ENCODE data around the gene SLC16A11. TPM values are rescaled to one million over a fixed set of nuclear protein-coding genes. Genes with fewer than 3 reads are reported as not detected.
A peak's percentile ranks its signal among the peaks of the same experiment; 100 is the strongest.

The SLC16A11 gene
- total RNA-seq, 4 donors from 2014 or later = 0.31 to 0.78 TPM; not detected in 2

- no peak for DNase-seq
- in situ Hi-C loops (cut with MboI; ENCODE audit: low sequenced_read_pairs in 4 of 4) = loop anchor here (5.0 to 25.0 kb wide), 3 partner anchors 93 to 368 kb away; partner anchors contain the start of genes C17orf100 (in 3 of the 4), MED31 (in 3 of the 4), KIAA0753 (in 1 of the 4) and TXNDC17 (in 1 of the 4)
- TF ChIP-seq CTCF (IDR thresholded peaks at IDR 0.05 in 4 of 5, conservative IDR thresholded peaks at IDR 0.05 in 1 of 5) (no peak), POLR2A (IDR thresholded peaks at IDR 0.05) (no peak)
- H3K4me3 ChIP-seq = no peak overlapping the region
- H3K27ac ChIP-seq = no peak overlapping the region
- no peak for ATAC-seq
- H3K9me3 ChIP-seq = no peaks in the 10 kb centered on the region
- H3K4me1 ChIP-seq = peaks cover 6% of the 10 kb centered on the region in 2 donors
- intact Hi-C loops (cut with DNase I; ENCODE audit: low total_unique reads) = loop anchor here (5.0 kb wide), 1 partner anchor 338 kb away; no protein-coding TSS in a partner anchor
- no peaks in the 10 kb centered on the region for H3K27me3 ChIP-seq
- H3K36me3 ChIP-seq = peaks cover 0 to 25% of the 10 kb centered on the region in 2 donors
These were observed 38.2 kb downstream of the SLC16A11 start for GRCh38 chr17:7005716-7006115.

- intact Hi-C loops (cut with DNase I; ENCODE audit: low total_unique reads) (loop anchor here (1.0 to 5.0 kb wide), 2 partner anchors 90 to 337 kb away; no protein-coding TSS in a partner anchor), in situ Hi-C loops (cut with MboI; ENCODE audit: low sequenced_read_pairs in 4 of 4) (loop anchor here (5.0 to 25.0 kb wide), 3 partner anchors 92 to 367 kb away; partner anchors contain the start of genes C17orf100 (in 3 of the 4), MED31 (in 3 of the 4), KIAA0753 (in 1 of the 4) and TXNDC17 (in 1 of the 4))
- H3K4me3 ChIP-seq = no peak overlapping the region
- no peaks in the 10 kb centered on the region for H3K27me3 ChIP-seq
- no peaks in the 10 kb centered on the region for H3K9me3 ChIP-seq
- H3K36me3 ChIP-seq = peaks cover 0 to 32% of the 10 kb centered on the region in 2 donors
- peak; percentile 39 to 80 for ATAC-seq
- H3K4me1 ChIP-seq = no peaks in the 10 kb centered on the region
- TF ChIP-seq CTCF (IDR thresholded peaks at IDR 0.05 in 4 of 5, conservative IDR thresholded peaks at IDR 0.05 in 1 of 5) (peak; percentile 42 to 74 (median 65)), POLR2A (IDR thresholded peaks at IDR 0.05) (no peak)
- no peak overlapping the region for H3K27ac ChIP-seq
- DNase-seq = no peak
These were observed 39.3 kb downstream of the SLC16A11 start for GRCh38 chr17:7004398-7005253.

- Histone ChIP-seq H3K4me3 (no peak overlapping the region), H3K27ac (no peak overlapping the region), H3K36me3 (peaks cover 0 to 33% of the 10 kb centered on the region in 2 donors), H3K9me3 (no peaks in the 10 kb centered on the region), H3K4me1 (no peaks in the 10 kb centered on the region), H3K27me3 (no peaks in the 10 kb centered on the region)
- in situ Hi-C loops (cut with MboI; ENCODE audit: low sequenced_read_pairs in 4 of 4) = loop anchor here (5.0 to 25.0 kb wide), 3 partner anchors 91 to 366 kb away; partner anchors contain the start of genes C17orf100 (in 3 of the 4), MED31 (in 3 of the 4), KIAA0753 (in 1 of the 4) and TXNDC17 (in 1 of the 4)
- ATAC-seq (no peak), DNase-seq (no peak)
- intact Hi-C loops (cut with DNase I; ENCODE audit: low total_unique reads) = loop anchor here (1.0 kb wide), 1 partner anchor 89 kb away; no protein-coding TSS in a partner anchor
- TF ChIP-seq POLR2A (IDR thresholded peaks at IDR 0.05) (no peak), CTCF (IDR thresholded peaks at IDR 0.05 in 4 of 5, conservative IDR thresholded peaks at IDR 0.05 in 1 of 5) (no peak)
These were observed 40.1 kb downstream of the SLC16A11 start for GRCh38 chr17:7003745-7004144.

- intact Hi-C loops (cut with DNase I; ENCODE audit: low total_unique reads) = no loop called here
- H3K36me3 ChIP-seq = peaks cover 0 to 33% of the 10 kb centered on the region in 2 donors
- in situ Hi-C loops (cut with MboI; ENCODE audit: low sequenced_read_pairs in 4 of 4) = loop anchor here (5.0 to 25.0 kb wide), 3 partner anchors 90 to 365 kb away; partner anchors contain the start of genes C17orf100 (in 3 of the 4), MED31 (in 3 of the 4), KIAA0753 (in 1 of the 4) and TXNDC17 (in 1 of the 4)
These were observed 41.4 kb downstream of the SLC16A11 start for GRCh38 chr17:7002288-7003047.

More at GRCh38 chr17:7002288-7003047, 41.4 kb downstream of the SLC16A11 start:
- ATAC-seq (no peak), DNase-seq (no peak)
- H3K4me3 ChIP-seq = no peak overlapping the region
- no peak overlapping the region for H3K27ac ChIP-seq
- no peaks in the 10 kb centered on the region for H3K4me1 ChIP-seq
- no peaks in the 10 kb centered on the region for H3K27me3 ChIP-seq
- H3K9me3 ChIP-seq = no peaks in the 10 kb centered on the region
- no peak for TF ChIP-seq POLR2A (IDR thresholded peaks at IDR 0.05)
